ENCODE results near the gene NDUFB4.

The NDUFB4 gene

GRCh38 chr3:120640231-120640630 lies 44.1 kb downstream of the NDUFB4 start (continued):
- TF ChIP-seq GLIS3 (CRISPR knock-in tag; IDR thresholded peaks at IDR 0.05) (no peak), ISL1 (CRISPR knock-in tag; IDR thresholded peaks at IDR 0.05) (no peak), PPARA (CRISPR knock-in tag; IDR thresholded peaks at IDR 0.05; ENCODE audit: borderline replicate concordance) (no peak), TCF4 (CRISPR knock-in tag; IDR thresholded peaks at IDR 0.05; ENCODE audit: borderline replicate concordance) (no peak), OSR1 (CRISPR knock-in tag; IDR thresholded peaks at IDR 0.05) (no peak), SNAI2 (CRISPR knock-in tag; IDR thresholded peaks at IDR 0.05) (no peak), ZNF565 (CRISPR knock-in tag; conservative IDR thresholded peaks at IDR 0.05; ENCODE audit: low read depth) (no peak), ARNTL (CRISPR knock-in tag; IDR thresholded peaks at IDR 0.05; ENCODE audit: borderline replicate concordance, low read depth) (no peak)

- ATAC-seq, result no peak
- TF ChIP-seq GLIS3 (CRISPR knock-in tag; IDR thresholded peaks at IDR 0.05) (no peak), TCF4 (CRISPR knock-in tag; IDR thresholded peaks at IDR 0.05; ENCODE audit: borderline replicate concordance) (no peak), ARNTL (CRISPR knock-in tag; IDR thresholded peaks at IDR 0.05; ENCODE audit: borderline replicate concordance, low read depth) (no peak), ZNF70 (CRISPR knock-in tag; IDR thresholded peaks at IDR 0.05) (no peak), CSDC2 (CRISPR knock-in tag; IDR thresholded peaks at IDR 0.05) (no peak), ZNF8 (CRISPR knock-in tag; IDR thresholded peaks at IDR 0.05) (no peak), ISL1 (CRISPR knock-in tag; IDR thresholded peaks at IDR 0.05) (no peak), ZC3H10 (CRISPR knock-in tag; IDR thresholded peaks at IDR 0.05) (no peak), CREB5 (CRISPR knock-in tag; IDR thresholded peaks at IDR 0.05; ENCODE audit: low read depth) (no peak), OSR1 (CRISPR knock-in tag; IDR thresholded peaks at IDR 0.05) (no peak), CSRNP3 (CRISPR knock-in tag; IDR thresholded peaks at IDR 0.05) (no peak), SNAI2 (CRISPR knock-in tag; IDR thresholded peaks at IDR 0.05) (no peak)
These were observed 45.6 kb downstream of the NDUFB4 start for GRCh38 chr3:120641696-120642246.

- ATAC-seq, result no peak
These were observed 46.3 kb downstream of the NDUFB4 start for GRCh38 chr3:120642368-120642948.

GRCh38 chr3:120645083-120645845 lies 49.1 kb downstream of the NDUFB4 start:
- no peak for ATAC-seq
- no peak for TF ChIP-seq TCF4 (CRISPR knock-in tag; IDR thresholded peaks at IDR 0.05; ENCODE audit: borderline replicate concordance)
- no peak for TF ChIP-seq PATZ1 (CRISPR knock-in tag; IDR thresholded peaks at IDR 0.05; ENCODE audit: borderline replicate concordance)
- no peak for TF ChIP-seq RARB (CRISPR knock-in tag; IDR thresholded peaks at IDR 0.05)
- TF ChIP-seq ZFP30 (CRISPR knock-in tag; IDR thresholded peaks at IDR 0.05), result no peak
- no peak for TF ChIP-seq OSR1 (CRISPR knock-in tag; IDR thresholded peaks at IDR 0.05)
- TF ChIP-seq PPARA (CRISPR knock-in tag; IDR thresholded peaks at IDR 0.05; ENCODE audit: borderline replicate concordance), result no peak
- no peak for TF ChIP-seq ZNF70 (CRISPR knock-in tag; IDR thresholded peaks at IDR 0.05)
- no peak for TF ChIP-seq ESRRG (CRISPR knock-in tag; IDR thresholded peaks at IDR 0.05)
- TF ChIP-seq ZC3H10 (CRISPR knock-in tag; IDR thresholded peaks at IDR 0.05), result no peak
- no peak for TF ChIP-seq CSDC2 (CRISPR knock-in tag; IDR thresholded peaks at IDR 0.05)
- no peak for TF ChIP-seq TOX (CRISPR knock-in tag; IDR thresholded peaks at IDR 0.05; ENCODE audit: borderline replicate concordance)
- TF ChIP-seq ISL1 (CRISPR knock-in tag; IDR thresholded peaks at IDR 0.05), result no peak
- TF ChIP-seq POU6F1 (CRISPR knock-in tag; IDR thresholded peaks at IDR 0.05; ENCODE audit: borderline replicate concordance, low read depth), result no peak
- no peak for TF ChIP-seq ZNF8 (CRISPR knock-in tag; IDR thresholded peaks at IDR 0.05)
- no peak for TF ChIP-seq CSRNP3 (CRISPR knock-in tag; IDR thresholded peaks at IDR 0.05)

More at GRCh38 chr3:120642368-120642948, 46.3 kb downstream of the NDUFB4 start:
- TF ChIP-seq OSR1 (CRISPR knock-in tag; IDR thresholded peaks at IDR 0.05), result no peak

Data from SK-N-SH treated with all-trans-retinoic acid at 6 μM for 48 hours (cell line).